GM19193 (cell line): Measurements from ENCODE around the gene LGI4.

Source experiments
- POLR2A ChIP-seq: IDR thresholded peaks from 4 replicates; pipeline ENCODE4 v1.6.1; 2011; ENCODE audit not compliant: insufficient read depth, insufficient read length; ENCODE audit errors: extremely low read depth

The LGI4 gene

DNA sequence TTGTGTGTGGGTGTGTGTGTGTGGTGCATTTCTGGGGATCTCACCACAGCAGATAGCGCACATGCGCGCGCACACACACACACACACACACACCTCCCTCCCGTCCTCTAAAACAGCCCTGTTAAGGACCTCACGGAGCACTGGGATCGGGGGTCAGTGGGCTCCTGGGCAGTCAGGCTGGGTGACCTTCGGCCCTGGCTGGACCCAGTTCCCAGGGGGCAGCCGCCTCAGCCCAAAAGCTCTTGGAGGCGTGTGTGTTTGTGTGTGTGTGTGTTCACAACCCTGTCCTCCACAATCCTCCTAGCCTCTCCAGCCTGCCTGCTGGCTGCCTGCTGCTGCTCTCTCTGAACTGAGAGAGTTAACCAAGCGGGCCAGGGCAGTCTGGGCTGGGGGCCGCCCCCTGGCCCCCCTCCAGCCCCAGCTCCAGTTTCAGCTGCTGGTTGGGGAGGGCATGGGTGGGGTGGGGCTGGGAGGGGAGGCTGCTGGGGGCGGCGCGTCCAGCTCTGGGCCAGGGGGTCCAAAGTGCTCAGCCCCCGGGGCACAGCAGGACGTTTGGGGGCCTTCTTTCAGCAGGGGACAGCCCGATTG is 3.5 kb upstream of the LGI4 start, which contains the start of gene FXYD1:
Gene FXYD1, plus strand, starts transcription at position 520 of the 588 bp plus-strand sequence. CDS start 1,256 bp downstream, outside the sequence.
- no peak for TF ChIP-seq POLR2A

DNA sequence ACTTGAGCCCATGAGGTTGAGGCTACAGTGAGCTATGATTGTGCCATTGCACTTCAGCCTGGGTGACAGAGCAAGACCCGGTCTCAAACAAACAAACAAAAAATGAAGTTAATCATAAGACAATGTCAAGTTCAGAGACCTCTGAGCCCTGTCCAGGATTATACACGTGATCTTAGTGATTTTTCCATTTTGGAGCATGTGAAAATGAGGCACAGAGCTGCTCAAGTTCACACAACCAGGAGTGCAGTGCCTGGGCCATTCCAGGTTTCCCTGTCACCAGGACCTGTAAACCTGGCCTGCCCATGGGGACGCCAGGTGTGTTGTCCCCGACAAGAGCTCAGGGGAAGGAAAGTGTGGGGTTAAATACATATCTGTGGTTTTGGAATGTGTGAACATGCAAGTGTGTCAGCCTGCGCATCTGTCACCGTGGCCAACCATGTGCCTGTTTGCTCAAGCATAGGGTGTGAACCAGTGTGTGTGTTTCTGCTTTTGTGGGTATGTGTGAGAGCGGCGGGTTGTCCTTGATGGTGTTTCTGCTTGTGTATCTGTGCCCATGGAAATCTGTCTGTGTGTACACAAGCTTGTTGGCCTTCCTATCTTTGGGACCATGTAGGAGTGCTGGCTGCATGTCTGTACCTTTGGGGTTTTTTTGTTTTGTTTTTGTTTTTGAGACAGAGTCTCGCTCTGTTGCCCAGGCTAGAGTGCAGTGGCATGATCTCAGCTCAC is 2.3 kb upstream of the LGI4 start:
- no peak for TF ChIP-seq POLR2A

DNA sequence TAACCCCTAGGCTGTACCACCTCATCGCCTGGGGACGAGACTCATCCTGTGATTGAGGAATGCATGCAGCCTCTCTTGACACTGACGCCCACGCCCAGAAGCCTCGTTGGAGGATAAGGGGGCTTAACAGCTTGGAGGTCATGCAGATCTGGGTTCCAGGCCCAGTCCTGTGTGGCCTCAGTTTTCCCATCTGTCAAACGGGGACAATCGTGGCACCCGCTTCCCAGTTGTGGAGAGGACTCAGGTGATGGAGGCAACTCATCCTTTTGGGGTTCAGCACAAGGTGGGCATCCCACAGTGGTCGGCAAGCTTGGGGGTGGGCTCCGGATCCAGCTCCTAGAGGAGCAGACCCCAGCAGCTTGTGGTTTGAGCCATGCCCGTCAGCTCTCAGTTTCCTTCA is 1.4 kb upstream of the LGI4 start:
- TF ChIP-seq POLR2A: no peak

DNA sequence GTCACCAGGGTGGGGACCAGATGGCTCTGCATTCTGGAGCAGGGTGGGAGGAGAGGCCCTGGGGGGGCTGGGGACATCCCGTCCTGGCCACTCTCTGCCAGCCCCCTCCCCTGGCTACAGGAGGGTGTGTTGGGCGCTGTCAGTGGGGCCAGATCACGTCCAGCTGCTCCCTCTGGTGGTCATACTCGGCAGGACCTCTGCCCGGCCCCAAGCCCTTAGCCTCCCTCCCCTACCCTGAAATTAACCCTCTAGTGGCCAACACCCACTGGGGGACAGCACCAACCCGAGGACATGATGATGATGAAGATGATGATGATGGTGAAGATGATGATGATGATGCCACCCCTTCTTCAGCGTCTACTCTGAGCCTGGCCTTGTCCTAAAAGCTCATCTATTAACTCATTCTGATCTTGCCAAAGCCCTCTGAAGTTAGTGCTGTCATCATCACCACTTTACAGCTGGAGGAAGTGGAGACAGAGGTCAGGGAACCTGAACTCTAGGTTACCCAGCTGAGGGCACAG is 590 bp upstream of the LGI4 start:
- TF ChIP-seq POLR2A: no peak

DNA sequence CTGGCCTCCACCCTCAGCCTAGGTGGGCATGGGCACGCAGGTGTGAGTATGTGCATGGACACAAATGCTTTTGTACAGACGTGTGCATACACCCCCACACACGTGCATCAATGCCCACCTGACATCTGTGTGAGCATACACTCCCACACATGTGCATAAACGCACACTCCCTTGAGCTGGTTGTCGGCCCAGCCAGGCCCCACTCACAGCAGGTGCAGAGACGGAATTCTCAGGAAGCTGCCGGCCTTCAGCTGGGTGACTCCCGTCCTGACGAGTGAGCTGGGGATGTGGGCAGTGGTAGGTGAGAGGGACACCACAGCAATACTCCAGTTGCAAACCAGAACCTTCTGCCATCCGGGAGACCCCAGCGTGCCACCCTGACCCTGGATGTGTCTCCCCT is 1.0 kb downstream of the LGI4 start:
- no peak for TF ChIP-seq POLR2A

DNA sequence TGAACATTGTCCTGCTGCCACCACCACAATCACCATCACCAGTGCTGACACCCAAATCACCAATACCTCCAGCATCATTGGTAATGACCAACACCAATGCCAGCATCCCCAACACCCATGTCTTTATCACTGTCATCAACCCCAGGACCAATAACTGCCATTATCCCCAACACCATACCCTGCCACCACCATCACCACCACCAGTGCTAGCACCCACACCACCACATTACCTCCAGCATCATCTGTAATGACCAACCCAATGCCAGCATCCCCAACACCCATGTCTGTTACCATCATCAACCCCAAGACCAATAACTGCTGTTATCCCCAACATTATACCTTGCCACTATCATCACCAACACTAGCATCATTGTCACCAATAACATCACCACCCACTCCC is 2.6 kb downstream of the LGI4 start:
- TF ChIP-seq POLR2A: no peak

DNA sequence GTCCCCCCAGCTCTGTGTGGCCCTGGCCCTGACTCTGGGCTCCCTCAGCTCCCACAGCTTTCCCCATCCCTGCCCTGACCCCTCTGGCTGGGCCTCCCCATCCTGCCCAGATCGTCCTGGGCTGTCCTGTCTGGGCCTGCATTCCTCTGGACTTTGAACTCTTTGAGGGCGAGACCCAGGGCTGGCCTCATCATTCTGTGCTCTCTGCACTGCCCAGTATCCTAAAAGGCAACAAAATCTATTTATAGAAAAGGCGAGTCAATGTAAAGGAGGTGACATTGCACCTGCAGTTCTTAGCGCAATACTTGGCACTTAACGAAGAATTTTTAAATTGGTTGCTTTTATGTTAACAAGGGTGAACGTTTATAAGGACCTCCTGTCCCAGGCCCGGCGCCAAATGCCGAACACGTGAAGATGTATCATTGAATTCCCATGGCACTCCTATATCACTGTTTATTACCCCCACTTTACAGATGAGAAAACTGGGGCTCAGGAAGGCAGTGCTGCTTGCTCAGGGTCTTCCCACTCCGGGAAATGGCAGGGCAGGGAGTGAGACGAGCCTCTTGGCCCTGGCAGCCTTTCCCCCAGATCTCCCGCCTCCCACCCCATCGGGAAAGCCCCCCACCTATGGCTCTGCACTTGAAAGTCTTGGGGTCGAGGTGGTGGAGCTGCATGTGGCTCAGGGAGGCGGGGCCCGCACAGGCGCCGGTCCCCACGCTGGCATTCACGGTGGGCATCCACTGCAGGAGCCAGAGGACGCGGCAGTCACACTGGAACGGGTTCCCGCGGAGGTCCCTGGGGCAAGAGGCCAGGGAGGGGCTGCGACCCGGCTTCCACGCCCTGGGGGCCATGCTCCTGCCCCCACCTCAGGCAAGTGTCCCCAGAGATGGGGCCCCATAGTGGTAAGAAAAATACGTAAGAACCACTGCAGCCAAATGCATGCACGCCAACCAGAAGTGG is 3.8 kb downstream of the LGI4 start:
- no peak for TF ChIP-seq POLR2A

DNA sequence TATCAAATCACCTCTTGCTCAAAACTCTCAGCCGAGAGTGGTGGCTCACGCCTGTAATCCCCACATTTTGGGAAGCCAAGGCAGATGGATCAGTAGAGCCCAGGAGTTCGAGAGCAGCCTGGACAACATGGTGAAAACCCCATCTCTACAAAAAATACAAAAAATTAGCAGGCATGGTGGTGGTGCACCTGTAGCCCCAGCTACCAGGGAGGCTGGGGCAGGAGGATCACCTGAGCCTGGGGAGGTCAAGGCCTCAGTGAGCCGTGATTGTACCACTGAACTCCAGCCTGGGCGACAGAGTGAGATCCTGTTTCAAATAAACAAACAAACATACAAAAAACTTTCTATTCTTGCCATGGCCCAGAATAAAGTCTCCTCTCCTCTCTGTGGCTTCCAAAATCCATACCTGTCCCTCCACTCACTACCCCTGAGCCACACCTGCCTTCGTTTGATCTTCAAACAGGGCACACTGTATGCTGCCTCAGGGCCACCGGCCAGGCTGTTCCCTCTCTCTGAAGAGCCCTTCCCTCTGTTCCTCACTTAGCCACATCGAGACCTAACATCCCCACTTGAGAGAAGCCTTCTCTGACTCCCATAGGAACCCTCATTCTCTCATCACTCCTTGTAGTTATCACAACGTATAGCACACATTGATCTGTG is 6.3 kb downstream of the LGI4 start:
- TF ChIP-seq POLR2A: no peak

DNA sequence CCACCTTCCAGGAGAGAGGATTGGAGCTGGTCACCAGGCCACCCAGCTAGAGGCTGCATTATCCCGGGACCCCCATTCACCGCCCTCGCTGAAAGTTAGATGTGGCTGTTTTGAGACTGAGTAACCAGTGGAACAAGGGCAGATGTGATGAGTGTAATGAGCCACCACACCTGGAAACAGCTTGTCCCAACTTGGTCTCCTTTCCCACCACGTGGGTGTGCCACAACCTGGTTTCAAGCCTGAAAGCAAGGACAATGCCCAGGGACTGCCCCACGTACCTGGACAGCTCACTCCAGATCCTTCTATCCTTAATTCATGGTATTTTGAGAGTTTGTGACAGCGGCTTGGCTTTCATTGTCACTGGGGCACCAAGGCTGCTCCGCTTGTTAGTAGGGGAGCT is 7.0 kb downstream of the LGI4 start:
- no peak for TF ChIP-seq POLR2A

DNA sequence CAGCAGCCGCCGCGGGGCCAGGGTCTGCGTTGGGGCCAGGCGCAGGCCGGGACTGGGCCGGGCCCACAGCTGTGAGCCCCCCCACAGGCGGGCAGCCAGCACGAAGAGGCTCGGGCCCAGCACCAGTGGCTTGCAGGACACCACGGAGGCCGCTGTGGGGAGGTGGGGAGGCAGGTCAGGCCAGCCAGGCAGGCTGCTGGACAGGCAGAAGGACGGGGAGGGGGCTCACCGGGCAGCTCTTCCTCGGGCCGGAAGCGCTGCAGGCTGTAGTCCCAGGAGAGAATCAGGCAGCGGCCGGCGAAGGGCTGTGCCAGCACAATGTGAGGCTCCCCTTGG is 8.3 kb downstream of the LGI4 start:
- TF ChIP-seq POLR2A: no peak

DNA sequence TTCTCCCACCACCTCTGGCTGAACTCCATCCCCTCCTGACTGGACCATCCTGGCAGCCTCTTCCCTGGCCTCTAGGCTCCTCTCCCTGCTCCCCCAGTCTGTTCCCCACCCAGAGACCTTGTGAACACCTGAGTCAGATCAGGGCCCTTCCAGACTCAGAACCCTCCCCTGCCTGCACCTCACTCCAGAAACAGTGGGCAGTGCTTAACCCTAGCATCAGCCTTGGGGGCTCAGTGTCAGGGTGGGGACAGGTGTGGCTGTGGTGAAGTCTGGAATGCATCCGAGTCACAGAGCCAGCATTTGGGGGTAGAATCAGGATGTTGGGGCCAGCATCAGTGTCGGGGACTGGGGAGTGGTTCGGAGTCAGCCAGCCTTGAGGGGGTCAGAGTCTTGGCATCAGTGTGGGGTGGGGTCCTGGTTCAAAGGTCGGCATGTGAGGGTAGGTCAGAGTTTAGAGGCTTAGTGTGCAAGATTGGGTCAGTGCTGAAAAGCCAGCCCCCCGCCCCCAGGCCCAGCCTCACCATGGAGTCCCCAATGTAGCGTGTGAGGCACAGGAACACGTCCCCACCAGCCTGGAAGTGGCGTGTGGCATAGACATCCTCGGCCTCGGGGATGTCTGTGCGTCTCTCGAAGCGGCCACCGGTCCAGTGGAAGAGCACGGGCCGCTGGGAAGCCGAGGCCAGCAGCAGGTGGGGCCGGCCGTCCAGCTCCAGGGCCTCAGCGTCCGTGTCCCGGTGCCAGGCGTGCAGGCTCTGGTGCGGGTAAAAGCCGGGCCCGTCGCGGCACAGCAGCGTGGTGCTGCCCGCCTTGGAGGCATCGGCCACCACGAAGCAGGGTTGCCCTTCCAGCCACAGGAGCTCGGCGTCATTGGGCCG is 8.9 kb downstream of the LGI4 start:
- TF ChIP-seq POLR2A: no peak

DNA sequence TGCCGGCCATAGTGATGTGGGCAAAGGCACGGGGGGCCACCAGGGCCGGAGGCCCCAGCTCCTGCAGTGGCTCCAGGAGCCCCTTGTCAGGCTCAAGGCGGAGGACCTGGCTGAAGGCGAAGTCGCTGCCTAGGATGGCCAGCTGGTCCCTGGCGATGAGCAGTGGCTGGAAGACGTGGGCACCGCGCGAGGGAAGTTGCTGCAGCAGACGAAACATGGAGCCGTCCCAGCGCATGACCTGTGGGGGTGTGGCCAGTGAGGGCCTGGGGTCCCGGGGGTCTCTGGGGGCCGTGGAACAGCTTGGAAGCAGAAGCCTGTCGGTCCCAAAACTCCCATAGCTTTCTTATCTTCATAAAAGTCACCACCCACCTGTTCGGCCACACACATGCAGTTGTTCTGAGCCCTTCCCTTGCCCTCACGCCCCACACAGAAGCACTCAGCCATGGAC is 9.6 kb downstream of the LGI4 start:
- no peak for TF ChIP-seq POLR2A

DNA sequence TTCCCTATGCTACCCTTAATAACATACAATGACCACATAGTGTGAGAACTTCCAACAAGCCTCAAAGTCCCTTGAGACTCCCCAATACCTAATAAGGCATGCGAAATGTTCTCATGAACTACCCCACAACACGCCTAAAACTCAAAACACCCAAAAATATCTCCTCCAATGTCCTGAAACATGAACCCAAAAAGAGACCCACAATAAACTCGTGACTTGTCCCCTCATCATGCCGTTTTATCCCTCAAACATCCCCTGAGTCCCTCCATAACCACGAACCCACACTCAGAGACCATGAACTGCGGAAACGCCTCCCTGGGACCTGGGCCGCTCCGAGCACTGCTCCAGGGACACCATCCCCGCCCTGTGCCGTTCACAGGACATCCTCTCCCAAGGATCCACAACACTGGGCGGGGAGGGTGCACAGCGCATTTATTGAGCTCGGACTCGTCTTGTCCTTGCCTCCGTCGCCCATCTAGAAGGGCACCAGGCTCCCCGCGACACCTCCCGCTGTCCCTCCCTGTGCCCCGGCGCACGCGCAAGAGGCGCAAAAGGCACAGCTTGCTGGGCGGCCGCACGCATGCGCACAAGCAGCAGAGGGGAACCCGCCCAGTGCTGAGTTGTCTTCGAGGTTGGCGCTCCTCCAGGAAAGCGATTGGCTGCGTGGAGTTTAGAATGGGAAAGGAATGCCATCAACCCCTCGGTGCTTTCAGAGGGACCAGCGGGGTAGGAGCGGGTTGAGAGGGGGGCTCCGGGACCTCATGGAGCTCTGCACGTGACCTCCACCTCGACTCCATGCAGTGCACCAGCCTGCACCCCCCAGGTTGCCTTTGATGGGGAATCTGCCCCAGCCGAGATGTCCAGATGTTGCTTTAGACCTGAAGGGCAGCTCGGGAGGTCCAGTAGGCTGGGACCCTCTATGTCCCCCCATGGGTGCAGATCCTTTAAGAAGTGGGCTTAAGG is 10.5 kb downstream of the LGI4 start:
- TF ChIP-seq POLR2A: peak; percentile 72

DNA sequence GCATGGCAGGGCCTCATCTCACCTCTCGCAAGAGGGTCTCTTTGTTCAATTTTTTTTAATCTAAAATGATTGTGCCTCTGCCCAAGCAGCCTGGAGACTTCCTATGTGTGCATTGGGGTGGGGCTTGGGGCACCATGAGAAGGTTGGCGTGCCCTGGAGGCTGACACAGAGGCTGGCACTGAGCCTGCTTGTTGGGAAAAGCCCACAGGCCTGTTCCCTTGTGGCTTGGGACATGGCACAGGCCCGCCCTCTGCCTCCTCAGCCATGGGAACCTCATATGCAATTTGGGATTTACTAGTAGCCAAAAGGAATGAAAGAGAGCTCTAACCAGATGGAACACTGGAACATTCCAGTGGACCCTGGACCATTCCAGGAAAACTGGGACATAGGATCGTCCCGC is 11.3 kb downstream of the LGI4 start:
- TF ChIP-seq POLR2A: no peak
